MCF 10A (cell line): Measurements from ENCODE around the gene NRP1. TPM values are rescaled to one million over a fixed set of nuclear protein-coding genes. Genes with fewer than 3 reads are reported as not detected.

Experiments
- BruUV-seq: library from RNA; stranded (reverse); fragments of 400-500 nt; replicated peaks from 2 replicates; lab custom pipeline; 2021; lab: Mats Ljungman, UMichigan
- CTCF ChIA-PET: fragments of 300-600 bp; sonication (Branson Sonifier 250); formaldehyde crosslinking; extraction: SDS; loops from one replicate; lab custom pipeline; 2021; ENCODE audit warnings: antibody characterized with exemption, inconsistent platforms; lab: Yijun Ruan, JAX
- POLR2A ChIA-PET: fragments of 300-600, 350-650 bp; sonication (Branson Sonifier 250); formaldehyde crosslinking; extraction: SDS; loops from one replicate; lab custom pipeline; 2020; ENCODE audit warnings: antibody characterized with exemption, inconsistent platforms; lab: Yijun Ruan, JAX
- DNase-seq: peaks from one replicate; pipeline ENCODE4 v3.0.0-alpha.2; 2018; ENCODE audit not compliant: unreplicated experiment
- H3K27ac Mint-ChIP-seq: one replicate; pipeline ENCODE4 v1.8.0; 2022; ENCODE audit warnings: mild to moderate bottlenecking, low read depth, mixed read lengths; ENCODE audit not compliant: unreplicated experiment
- H3K27me3 Mint-ChIP-seq: one replicate; pipeline ENCODE4 v1.8.0; 2022; ENCODE audit warnings: mixed read lengths; ENCODE audit not compliant: insufficient read depth, unreplicated experiment
- H3K36me3 Mint-ChIP-seq: one replicate; pipeline ENCODE4 v1.8.0; 2022; ENCODE audit warnings: mild to moderate bottlenecking, moderate library complexity, mixed read lengths; ENCODE audit not compliant: insufficient read depth, unreplicated experiment
- H3K4me1 Mint-ChIP-seq: one replicate; pipeline ENCODE4 v1.8.0; 2022; ENCODE audit warnings: mixed read lengths; ENCODE audit not compliant: insufficient read depth, unreplicated experiment
- H3K4me3 Mint-ChIP-seq: one replicate; pipeline ENCODE4 v1.8.0; 2022; ENCODE audit warnings: mild to moderate bottlenecking, moderate library complexity, mixed read lengths; ENCODE audit not compliant: unreplicated experiment
- H3K9me3 Mint-ChIP-seq: one replicate; pipeline ENCODE4 v1.8.0; 2022; ENCODE audit warnings: mixed read lengths; ENCODE audit not compliant: unreplicated experiment
- CTCF ChIP-seq: fragments of 200-600 bp; IDR thresholded peaks from one replicate; pipeline ENCODE4 v1.8.0; 2022; ENCODE audit warnings: antibody characterized with exemption, mild to moderate bottlenecking; ENCODE audit not compliant: unreplicated experiment
- intact Hi-C: fragments of 100-400 bp; cut with micrococcal nuclease; formaldehyde crosslinking; loops from 2 replicates; pipeline ENCODE4 v1.14.1; 2022
- total RNA-seq: library from RNA; stranded (reverse); gene quantifications from 2 replicates; pipeline ENCODE4 v1.2.3, GENCODE V29; 2022

NRP1 gene
- total RNA-seq, 1 experiment from 2014 or later = 66.6 TPM

DNA sequence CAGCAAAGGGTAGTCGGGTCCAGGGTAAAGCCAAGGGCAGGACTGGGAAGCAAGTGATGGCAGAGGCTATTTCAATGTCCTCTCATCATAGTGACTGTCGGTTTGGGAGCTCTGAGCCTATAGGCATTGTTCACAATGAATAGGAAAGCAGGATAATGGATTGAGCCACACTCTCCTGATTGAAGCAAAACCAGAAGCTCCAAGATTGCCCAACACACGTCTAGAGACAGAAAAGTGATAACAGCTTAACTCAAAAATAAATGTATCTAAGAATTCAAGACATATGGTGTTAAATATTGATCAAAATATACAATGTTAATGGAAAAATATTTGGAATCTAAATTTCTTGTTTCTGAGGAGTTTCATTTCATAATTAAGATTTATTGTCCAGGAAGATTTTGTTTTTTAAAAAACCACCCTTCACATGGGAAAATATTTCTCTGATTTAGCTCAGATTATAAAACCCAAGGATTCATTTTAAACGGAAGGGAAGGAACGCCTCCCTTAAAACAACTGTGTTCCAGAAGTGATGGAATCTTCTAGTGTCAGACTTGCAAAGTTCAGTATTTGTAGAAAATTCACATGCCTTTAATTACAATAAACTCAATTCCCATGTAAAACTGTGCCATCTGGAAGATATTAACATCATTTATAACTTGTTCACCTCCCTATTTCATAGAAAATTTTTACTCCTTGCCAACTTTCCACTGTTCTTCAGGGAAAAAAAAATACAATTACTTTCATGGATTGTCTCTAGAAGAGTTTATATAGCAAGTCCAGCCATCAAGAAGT, 54.5 kb downstream of the NRP1 start:
- intact Hi-C loops = no loop called here
- H3K36me3 Mint-ChIP-seq = peaks cover 11% of the 10 kb centered on the region

GRCh38 chr10:33279276-33279675, 55.2 kb downstream of the NRP1 start:
- Mint-ChIP-seq H3K27ac (no peak overlapping the region), H3K9me3 (no peaks in the 10 kb centered on the region), H3K27me3 (no peaks in the 10 kb centered on the region), H3K4me1 (peaks cover 28% of the 10 kb centered on the region), H3K4me3 (no peak overlapping the region), H3K36me3 (peaks cover 7% of the 10 kb centered on the region)
- ChIA-PET CTCF (no interaction called here), POLR2A (no interaction called here)
- no TSS peak for BruUV-seq
- intact Hi-C loops = no loop called here
- no peak for DNase-seq
- no peak for TF ChIP-seq CTCF

More for the DNA sequence above, 54.5 kb downstream of the NRP1 start:
- ChIA-PET POLR2A (no interaction called here), CTCF (no interaction called here)
- Mint-ChIP-seq H3K4me1 (peaks cover 26% of the 10 kb centered on the region), H3K27ac (no peak overlapping the region), H3K9me3 (no peaks in the 10 kb centered on the region), H3K27me3 (no peaks in the 10 kb centered on the region), H3K4me3 (no peak overlapping the region)
- no TSS peak for BruUV-seq
- DNase-seq = no peak
- no peak for TF ChIP-seq CTCF

DNA sequence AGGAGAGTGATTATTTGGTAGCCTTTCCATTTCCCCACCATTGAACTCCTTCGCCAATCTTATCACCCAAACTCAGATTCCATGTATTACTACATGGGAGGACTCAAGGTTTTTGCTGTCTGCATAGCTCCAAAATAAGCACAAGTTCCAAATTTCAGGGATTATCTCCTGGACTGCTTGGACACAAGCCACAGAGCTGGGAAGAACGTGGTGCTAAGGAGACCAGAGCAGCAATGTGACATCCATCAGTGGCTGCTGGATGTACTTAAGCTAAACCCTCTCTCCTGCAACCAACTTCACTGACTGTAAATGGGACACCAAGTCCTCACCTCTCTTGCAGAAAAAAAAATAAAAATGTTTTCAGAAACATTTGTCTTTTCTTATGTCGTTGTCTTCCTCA, 56.3 kb downstream of the NRP1 start:
- Mint-ChIP-seq H3K36me3 (peaks cover 7% of the 10 kb centered on the region), H3K27ac (no peak overlapping the region), H3K4me3 (no peak overlapping the region), H3K27me3 (no peaks in the 10 kb centered on the region), H3K9me3 (no peaks in the 10 kb centered on the region), H3K4me1 (peaks cover 34% of the 10 kb centered on the region)
- DNase-seq = no peak
- BruUV-seq = no TSS peak
- ChIA-PET CTCF (interaction anchor here (0.8 kb wide), 2 partner anchors 85 to 1249 kb away, joined by 6 read pairs; no protein-coding TSS in a partner anchor), POLR2A (interaction anchor here (0.5 to 0.7 kb wide), 2 partner anchors 15 to 319 kb away, joined by 3 to 4 read pairs; no protein-coding TSS in a partner anchor)
- intact Hi-C loops = no loop called here
- no peak for TF ChIP-seq CTCF

DNA sequence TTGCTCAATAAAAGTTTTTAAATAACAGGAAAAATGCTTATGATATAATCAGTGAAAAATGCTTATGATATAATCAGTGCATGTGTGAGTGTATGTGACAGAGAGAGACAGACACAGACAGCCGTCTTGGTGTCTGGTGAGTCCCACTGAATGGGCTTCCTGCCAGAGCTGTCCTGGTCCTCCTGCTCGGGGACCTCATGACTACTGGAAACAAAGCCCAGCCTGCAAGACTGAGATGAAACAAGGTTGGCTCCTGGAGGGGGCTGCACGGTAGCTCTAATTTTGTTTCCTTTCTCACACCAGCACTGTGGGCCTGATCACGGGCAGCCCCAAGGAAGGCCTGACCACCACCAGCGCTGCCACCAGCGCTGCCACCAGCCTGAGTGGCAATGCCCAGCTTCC, 57.3 kb downstream of the NRP1 start:
- POLR2A ChIA-PET = interaction anchor here (0.8 to 1.2 kb wide), 2 partner anchors 10 to 14 kb away, joined by 3 to 5 read pairs; no protein-coding TSS in a partner anchor

More for the DNA sequence above, 57.3 kb downstream of the NRP1 start:
- no peak for DNase-seq
- H3K27me3 Mint-ChIP-seq = no peaks in the 10 kb centered on the region
- CTCF ChIA-PET = interaction anchor here (0.7 kb wide), 1 partner anchor 11 kb away, joined by 3 read pairs; no protein-coding TSS in a partner anchor
- H3K36me3 Mint-ChIP-seq = peaks cover 7% of the 10 kb centered on the region
- H3K27ac Mint-ChIP-seq = peak overlapping the region; percentile 31
- peaks cover 44% of the 10 kb centered on the region for H3K4me1 Mint-ChIP-seq
- no peak for TF ChIP-seq CTCF
- no TSS peak for BruUV-seq
- intact Hi-C loops = no loop called here
- no peak overlapping the region for H3K4me3 Mint-ChIP-seq
- no peaks in the 10 kb centered on the region for H3K9me3 Mint-ChIP-seq
